HG03025 (cell line): ENCODE data around the gene NOBOX.
"Not testable (repeated sequence)": the region's sequence is repeated elsewhere in the genome, so short reads cannot be mapped to it uniquely, and the experiment has no call there.

Source experiments
- ATAC-seq: cut with Tn5 transposase; IDR thresholded peaks from one replicate; pipeline ENCODE4 v1.9.1; 2021; ENCODE audit warnings: mild to moderate bottlenecking, moderate library complexity; ENCODE audit not compliant: unreplicated experiment, low FRiP score

The NOBOX gene

GRCh38 chr7:144397086-144397485 is 6.4 kb downstream of the NOBOX start:
- no peak for ATAC-seq

GRCh38 chr7:144391823-144392255 is 11.7 kb downstream of the NOBOX start:
- ATAC-seq: no peak

- ATAC-seq: no peak
Measured at GRCh38 chr7:144391014-144391413, 12.5 kb downstream of the NOBOX start.

- ATAC-seq: no peak
Measured at GRCh38 chr7:144390481-144390880, 13.0 kb downstream of the NOBOX start.

- no peak for ATAC-seq
Measured at GRCh38 chr7:144388950-144389349, 14.5 kb downstream of the NOBOX start.

GRCh38 chr7:144386741-144387140 is 16.8 kb downstream of the NOBOX start:
- no peak for ATAC-seq

GRCh38 chr7:144384555-144385245 is 18.8 kb downstream of the NOBOX start:
- ATAC-seq: peak; percentile 53

- ATAC-seq: peak; percentile 82
Measured at GRCh38 chr7:144384071-144384470, 19.4 kb downstream of the NOBOX start.

GRCh38 chr7:144379776-144380384 is 23.6 kb downstream of the NOBOX start:
- no peak for ATAC-seq

- ATAC-seq: no peak
Measured at GRCh38 chr7:144378651-144379050, 24.8 kb downstream of the NOBOX start.

- not testable (repeated sequence) for ATAC-seq
Measured at GRCh38 chr7:144369221-144369620, 34.3 kb downstream of the NOBOX start.

- ATAC-seq: not testable (repeated sequence)
Measured at GRCh38 chr7:144367250-144367649, 36.2 kb downstream of the NOBOX start.

GRCh38 chr7:144365523-144365922 is 38.0 kb downstream of the NOBOX start:
- not testable (repeated sequence) for ATAC-seq

- ATAC-seq: not testable (repeated sequence)
Measured at GRCh38 chr7:144362061-144362460, 41.4 kb downstream of the NOBOX start.

- not testable (repeated sequence) for ATAC-seq
Measured at GRCh38 chr7:144356860-144357259, 46.6 kb downstream of the NOBOX start.

GRCh38 chr7:144356185-144356584 is 47.3 kb downstream of the NOBOX start:
- ATAC-seq: not testable (repeated sequence)

- ATAC-seq: peak; percentile 69
Measured at GRCh38 chr7:144355176-144355822, 48.2 kb downstream of the NOBOX start, which contains the start of gene ARHGEF5. Gene ARHGEF5, plus strand, starts transcription at chr7:144355402. Its CDS starts 7,268 bp downstream, at chr7:144362670.

- not testable (repeated sequence) for ATAC-seq
Measured at GRCh38 chr7:144351667-144352066, 51.8 kb downstream of the NOBOX start.

GRCh38 chr7:144348625-144349024 is 54.9 kb downstream of the NOBOX start:
- not testable (repeated sequence) for ATAC-seq
